Measurements from ENCODE around the gene UMODL1. TPM values are rescaled to one million over a fixed set of nuclear protein-coding genes. Genes with fewer than 3 reads are reported as not detected.

The UMODL1 gene
- total RNA-seq, 1 donor from 2014 or later = not detected

- DNase-seq = no peak
- no peak for ATAC-seq
- intact Hi-C loops (cut with micrococcal nuclease) = no loop called here
Observed at GRCh38 chr21:42135386-42136052, 64.4 kb downstream of the UMODL1 start.

GRCh38 chr21:42137191-42137904, 66.2 kb downstream of the UMODL1 start:
- intact Hi-C loops (cut with micrococcal nuclease) = no loop called here
- DNase-seq = no peak
- no peak for ATAC-seq

- intact Hi-C loops (cut with micrococcal nuclease) = no loop called here
- DNase-seq = no peak
- ATAC-seq = peak; percentile 41
Observed at GRCh38 chr21:42140196-42140934, 69.2 kb downstream of the UMODL1 start.

- ATAC-seq (no peak), DNase-seq (no peak)
- intact Hi-C loops (cut with micrococcal nuclease) = no loop called here
Observed at GRCh38 chr21:42141643-42142042, 70.5 kb downstream of the UMODL1 start.

GRCh38 chr21:42142141-42142540, 71.0 kb downstream of the UMODL1 start:
- DNase-seq (no peak), ATAC-seq (no peak)
- intact Hi-C loops (cut with micrococcal nuclease) = no loop called here

- ATAC-seq = no peak
- intact Hi-C loops (cut with micrococcal nuclease) = no loop called here
- DNase-seq = no peak
Observed at GRCh38 chr21:42142627-42143026, 71.5 kb downstream of the UMODL1 start.

GRCh38 chr21:42143111-42143510, 72.0 kb downstream of the UMODL1 start:
- ATAC-seq (no peak), DNase-seq (no peak)
- intact Hi-C loops (cut with micrococcal nuclease) = no loop called here

- no peak for DNase-seq
- ATAC-seq = no peak
- intact Hi-C loops (cut with micrococcal nuclease) = no loop called here
Observed at GRCh38 chr21:42144221-42144620, 73.1 kb downstream of the UMODL1 start.

GRCh38 chr21:42144679-42145568, 73.8 kb downstream of the UMODL1 start:
- intact Hi-C loops (cut with micrococcal nuclease) = no loop called here
- ATAC-seq (no peak), DNase-seq (no peak)

- intact Hi-C loops (cut with micrococcal nuclease) = no loop called here
- DNase-seq (no peak), ATAC-seq (peak; percentile 74)
Observed at GRCh38 chr21:42145569-42146272, 74.6 kb downstream of the UMODL1 start.

GRCh38 chr21:42146273-42146805, 75.2 kb downstream of the UMODL1 start:
- intact Hi-C loops (cut with micrococcal nuclease) = no loop called here
- no peak for ATAC-seq
- no peak for DNase-seq

GRCh38 chr21:42146821-42147220, 75.7 kb downstream of the UMODL1 start:
- intact Hi-C loops (cut with micrococcal nuclease) = no loop called here
- DNase-seq = no peak
- no peak for ATAC-seq

- intact Hi-C loops (cut with micrococcal nuclease) = no loop called here
- DNase-seq = no peak
Observed at GRCh38 chr21:42147386-42148020, 76.4 kb downstream of the UMODL1 start.

GRCh38 chr21:42148097-42148496, 77.0 kb downstream of the UMODL1 start:
- DNase-seq (no peak), ATAC-seq (no peak)
- intact Hi-C loops (cut with micrococcal nuclease) = no loop called here

More at GRCh38 chr21:42147386-42148020, 76.4 kb downstream of the UMODL1 start:
- no peak for ATAC-seq

GRCh38 chr21:42148584-42148983, 77.5 kb downstream of the UMODL1 start:
- ATAC-seq = no peak

GRCh38 chr21:42149656-42150473, 78.7 kb downstream of the UMODL1 start:
- DNase-seq (no peak), ATAC-seq (no peak)
- intact Hi-C loops (cut with micrococcal nuclease) = no loop called here

More at GRCh38 chr21:42148584-42148983, 77.5 kb downstream of the UMODL1 start:
- intact Hi-C loops (cut with micrococcal nuclease) = no loop called here
- no peak for DNase-seq

GRCh38 chr21:42150474-42151085, 79.5 kb downstream of the UMODL1 start:
- intact Hi-C loops (cut with micrococcal nuclease) = no loop called here
- ATAC-seq (no peak), DNase-seq (no peak)

Data from left ventricle myocardium superior (tissue), 1 donor.